ENCODE results near the gene DIPK1C.

The DIPK1C gene

DNA sequence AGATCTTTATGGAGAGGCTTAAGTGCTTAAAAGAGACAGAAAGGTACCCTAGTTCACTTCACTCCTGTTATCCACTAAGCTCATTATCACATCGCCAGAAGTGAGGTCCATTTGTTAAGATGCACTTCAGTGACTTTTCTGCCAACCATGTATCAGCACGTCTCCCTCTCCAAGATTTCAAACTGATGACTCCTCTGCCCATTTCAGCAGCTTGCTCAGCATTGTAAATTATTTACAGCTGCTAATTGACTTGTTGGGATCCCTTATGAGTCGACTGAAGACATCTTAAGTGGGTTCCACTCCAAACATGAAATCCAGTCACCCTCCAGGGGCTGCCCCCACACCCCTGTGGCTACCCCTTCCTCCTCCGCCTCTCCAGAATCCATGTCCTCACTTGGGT, 37.3 kb downstream of the DIPK1C start:
- no peak for DNase-seq (ENCODE audit: low spot score)

DNA sequence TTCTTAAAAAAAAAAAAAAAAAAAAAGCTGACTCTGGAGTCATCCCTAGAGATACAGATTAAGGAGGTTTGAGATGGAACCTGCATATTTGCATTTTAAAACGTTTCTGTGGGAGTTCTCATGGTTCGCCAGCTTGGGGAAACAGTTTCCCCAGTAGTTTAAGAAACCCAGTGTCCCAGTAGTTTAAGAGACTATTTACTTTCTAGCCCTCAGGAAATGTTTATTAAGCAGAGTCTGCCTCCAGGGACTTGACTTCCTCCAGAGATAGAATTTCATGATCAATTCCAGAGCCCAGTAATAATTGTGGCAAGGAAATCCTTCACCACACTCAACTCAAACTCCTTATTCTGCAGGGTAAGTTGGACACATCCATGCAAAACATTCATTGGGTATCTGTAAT, 39.1 kb downstream of the DIPK1C start:
- no peak for DNase-seq (ENCODE audit: low spot score)

DNA sequence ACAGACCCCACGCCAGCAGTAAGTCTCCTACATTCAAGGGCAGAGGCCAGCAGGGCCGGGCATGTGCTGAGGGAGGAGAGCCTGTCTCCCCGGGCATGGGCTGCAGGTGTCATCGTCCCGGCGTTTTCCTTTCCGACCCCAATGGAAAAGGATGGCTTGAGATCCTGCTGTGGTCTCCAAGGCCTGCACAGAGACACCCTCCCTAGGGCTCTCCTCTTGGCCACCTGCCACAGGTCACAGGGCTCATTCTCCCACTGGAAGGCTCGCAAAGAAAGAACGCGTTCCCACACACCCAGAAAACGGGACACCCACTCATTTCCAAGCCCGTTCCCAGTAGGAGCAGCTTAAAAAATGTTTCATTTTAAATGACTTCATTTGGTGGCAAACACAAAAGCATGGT, 41.0 kb downstream of the DIPK1C start:
- no peak for DNase-seq (ENCODE audit: low spot score)

DNA sequence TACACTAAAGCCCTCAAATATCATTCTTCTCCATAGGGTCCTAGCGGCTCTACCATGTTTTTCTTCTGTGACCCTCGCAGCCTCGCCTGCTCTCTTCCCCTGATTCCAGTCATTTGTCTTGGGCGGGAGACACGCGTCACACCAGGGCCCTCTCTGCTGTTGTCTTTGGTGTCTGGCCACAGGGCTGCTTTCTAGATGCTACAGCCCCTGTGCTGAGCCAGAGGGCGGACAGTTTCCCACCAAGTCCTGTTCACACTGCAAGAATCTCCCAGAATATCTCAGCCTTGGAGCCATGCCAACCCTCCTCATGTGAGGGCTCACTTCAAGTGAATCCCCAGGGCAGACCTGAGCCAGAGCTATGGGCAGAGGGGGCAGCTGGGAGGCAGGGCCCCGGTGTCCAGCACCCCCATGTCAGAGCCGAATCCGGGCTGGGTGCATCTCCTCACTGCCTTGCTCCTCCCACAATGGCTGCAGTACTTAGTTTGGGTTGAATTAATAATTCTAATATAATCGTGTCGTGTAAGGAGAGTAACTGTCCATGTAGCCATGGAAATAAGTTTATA, 42.1 kb downstream of the DIPK1C start:
- no peak for DNase-seq (ENCODE audit: low spot score)

DNA sequence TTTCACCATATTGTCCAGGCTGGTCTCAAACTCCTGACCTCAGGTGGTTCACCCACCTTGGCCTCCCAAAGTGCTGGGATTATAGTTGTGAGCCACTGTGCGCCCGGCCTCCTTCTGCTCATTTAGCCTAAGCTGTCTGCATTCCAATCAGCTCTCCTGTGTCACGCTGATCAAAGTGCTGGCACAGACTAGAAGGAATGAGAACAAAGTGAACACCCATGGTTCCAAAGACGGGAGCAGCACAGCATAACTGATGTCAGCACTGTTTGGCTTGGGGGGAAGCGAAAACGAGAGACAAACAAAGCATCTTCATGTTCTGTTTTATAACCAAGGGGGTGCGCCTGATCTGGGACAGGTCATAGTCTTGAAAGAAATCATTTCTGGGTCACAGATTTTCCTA, 43.3 kb downstream of the DIPK1C start:
- no peak for DNase-seq (ENCODE audit: low spot score)

DNA sequence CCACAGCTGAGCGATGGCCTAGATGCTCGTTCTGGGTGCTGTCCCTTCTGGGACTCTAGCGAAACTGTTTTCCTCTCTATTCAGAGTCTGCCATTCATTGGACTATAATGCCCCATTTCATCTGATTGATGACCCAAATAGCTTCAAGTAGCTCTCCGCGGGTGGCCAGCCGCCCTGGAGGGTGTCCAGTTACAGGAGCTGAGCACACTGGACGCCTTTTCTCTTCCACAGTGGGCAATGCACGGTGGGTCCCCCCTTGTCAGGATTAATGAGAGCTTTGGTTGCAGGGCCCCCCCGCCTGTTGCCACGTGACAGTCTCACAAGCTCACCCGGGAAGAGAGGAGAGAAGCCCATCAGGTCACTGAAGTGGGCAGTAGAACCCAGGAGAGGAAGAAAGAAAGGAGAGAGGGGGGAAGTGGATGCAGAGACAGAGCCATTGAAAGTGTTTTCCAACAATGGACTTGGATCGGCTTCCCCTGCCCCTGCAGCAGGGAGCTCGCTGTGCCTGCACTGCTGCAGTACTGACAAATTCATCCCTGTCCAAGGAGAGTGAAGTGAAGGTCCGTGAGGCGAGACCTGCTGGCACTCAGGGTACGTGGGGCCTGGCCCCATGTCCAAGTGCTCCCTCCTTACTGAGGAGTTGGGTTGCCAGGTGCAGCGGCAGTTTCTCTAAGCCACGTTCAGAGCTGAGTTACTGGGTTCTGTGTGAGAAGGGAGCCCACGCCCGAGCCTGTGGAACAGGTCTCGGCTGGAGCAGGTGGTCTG, 44.8 kb downstream of the DIPK1C start:
- DNase-seq (ENCODE audit: low spot score) = no peak

DNA sequence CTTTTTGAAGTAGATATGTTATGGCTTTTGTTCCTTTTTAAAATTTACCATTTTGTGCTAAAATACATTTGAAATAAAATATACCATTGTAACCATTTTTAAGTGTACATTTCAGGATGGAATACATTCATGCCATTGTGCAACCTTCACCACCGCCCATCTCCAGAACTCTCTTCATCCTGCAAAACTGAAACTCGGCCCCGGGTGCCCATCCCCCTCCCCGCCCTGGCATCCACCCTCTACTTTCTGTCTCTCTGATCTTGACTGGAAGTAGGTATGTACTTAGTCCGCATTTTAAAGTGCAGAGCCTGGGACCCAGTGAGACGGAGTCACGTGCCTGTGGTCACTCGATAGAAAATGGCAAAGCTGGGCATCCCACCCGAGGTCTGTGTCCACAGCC, 45.6 kb downstream of the DIPK1C start:
- DNase-seq (ENCODE audit: low spot score) = no peak

DNA sequence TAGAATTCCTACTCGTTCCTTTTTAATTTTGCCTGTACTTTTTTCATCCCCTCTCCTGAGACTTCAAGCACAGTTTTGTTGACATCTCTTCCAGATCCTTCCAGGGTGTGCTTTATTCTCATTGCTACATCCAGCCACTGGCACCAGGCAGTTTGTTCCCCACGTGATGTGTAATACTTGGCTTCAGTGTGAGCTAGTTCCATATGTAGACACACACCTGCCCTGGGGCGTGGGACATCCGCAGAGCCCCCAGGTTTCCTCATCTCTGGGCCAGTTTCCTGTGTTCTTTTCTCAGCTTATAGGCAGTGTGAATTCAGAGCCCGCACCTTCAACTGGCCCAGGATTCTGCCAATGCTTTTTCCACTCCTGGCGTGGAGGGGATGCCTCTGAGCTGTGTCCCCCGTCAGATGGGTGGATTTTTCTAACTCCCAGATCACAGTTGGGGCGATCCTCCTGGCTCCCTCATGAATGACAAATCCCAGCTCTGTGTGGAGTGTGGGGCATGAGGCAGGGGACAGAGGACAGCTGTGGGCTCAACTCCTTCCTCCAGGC, 46.6 kb downstream of the DIPK1C start:
- DNase-seq (ENCODE audit: low spot score) = no peak

DNA sequence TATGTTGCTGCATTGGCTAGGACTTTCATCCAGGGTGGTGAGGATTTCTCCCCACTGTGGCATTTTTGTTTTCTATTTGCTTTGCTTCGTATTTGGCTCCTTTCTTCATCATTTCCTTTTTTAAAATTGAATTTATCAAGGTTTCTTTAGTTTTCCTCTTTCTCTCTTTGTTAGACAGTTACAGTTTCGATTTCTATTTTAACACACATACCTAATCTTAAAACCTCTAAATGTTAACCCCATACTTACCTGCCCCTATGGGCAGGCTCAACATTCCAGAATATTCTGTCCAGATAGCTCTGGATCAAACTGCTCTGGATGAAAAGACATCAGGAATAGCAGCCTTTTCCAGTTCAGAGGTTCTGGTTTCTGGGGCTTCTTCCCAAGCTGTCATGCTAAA, 49.2 kb downstream of the DIPK1C start:
- no peak for DNase-seq (ENCODE audit: low spot score)

DNA sequence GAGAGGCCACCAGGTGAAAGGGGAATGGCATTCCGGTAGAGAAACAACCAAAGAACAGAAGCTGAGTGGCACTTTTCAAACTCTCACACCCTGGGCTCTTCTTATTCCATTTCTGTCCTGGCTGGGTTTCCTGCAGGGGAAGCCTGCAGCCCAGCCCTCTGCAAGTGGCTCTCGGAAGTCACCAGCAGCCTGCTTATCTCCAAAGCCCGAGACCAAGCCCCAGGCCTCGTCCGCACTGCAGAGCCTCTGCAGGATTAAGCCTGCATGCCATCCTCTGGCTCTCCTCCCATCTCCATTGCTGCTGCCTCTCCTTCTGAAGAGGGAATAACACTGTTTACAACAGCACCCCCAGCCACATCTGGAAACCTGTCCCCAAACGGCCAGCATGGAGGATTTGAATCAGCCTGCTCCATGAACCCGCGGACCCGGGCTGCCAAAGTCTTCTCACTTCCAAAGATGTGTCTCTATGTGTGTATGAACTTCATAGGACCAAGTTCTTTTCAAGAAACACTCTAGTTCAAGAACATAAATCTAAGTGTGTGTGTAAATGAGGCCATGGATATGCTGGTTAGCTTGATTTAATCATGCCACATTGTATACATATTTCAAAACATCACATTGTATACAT, 54.2 kb downstream of the DIPK1C start:
- no peak for DNase-seq (ENCODE audit: low spot score)

DNA sequence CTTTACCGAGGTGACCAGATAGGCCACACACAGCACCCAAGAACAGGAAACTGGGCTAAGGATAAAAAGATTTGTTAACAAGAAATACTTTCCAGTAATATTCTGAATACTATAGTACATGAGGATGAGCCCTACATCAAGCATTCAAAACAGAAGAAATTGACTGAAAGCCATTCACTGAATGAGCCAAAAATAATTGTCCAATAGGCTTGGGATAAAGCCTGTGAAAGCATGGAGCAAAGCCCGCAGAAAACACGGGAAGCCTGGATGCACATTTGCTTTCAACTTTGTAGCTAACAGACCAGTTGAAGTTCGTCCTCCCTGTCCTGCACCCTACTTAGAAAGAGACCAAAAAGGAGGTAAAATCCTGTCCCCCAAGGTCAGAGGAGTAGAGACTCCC, 56.3 kb downstream of the DIPK1C start:
- no peak for DNase-seq (ENCODE audit: low spot score)

DNA sequence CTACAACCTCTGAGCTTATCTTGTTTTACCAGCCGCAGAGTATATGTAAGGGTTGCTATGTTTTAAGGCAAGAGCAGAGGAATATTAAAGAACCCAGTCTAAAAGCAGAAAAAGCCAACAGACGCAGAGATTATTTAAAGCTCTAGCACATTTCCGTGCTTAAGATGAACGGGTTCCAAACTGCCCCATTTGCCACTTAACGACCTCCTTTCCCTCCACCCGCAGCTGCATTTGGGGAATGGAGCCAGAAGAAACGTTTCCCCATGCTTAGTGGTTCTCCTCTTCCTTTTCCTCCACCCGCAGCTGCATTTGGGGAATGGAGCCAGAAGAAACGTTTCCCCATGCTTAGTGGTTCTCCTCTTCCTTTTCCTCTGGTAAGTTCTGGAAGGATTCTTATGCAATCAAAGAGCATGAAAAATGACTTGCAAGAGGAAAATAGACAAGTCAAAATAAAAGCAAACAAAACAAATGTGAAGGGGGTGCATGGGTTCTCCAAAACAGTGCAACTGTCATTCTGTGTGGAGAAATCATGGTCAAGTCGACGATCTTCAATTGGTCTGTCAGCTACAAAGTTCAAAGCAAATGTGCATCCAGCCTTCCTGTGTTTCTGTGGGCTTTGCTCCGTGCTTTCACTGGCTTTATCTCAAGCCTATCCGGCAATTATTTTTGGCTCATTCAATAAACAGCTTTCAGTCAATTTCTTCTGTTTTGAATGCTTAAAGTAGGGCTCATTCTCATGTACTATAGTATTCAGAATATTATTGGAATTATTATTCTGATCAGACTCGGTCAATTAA, 57.8 kb downstream of the DIPK1C start:
- DNase-seq (ENCODE audit: low spot score) = no peak

DNA sequence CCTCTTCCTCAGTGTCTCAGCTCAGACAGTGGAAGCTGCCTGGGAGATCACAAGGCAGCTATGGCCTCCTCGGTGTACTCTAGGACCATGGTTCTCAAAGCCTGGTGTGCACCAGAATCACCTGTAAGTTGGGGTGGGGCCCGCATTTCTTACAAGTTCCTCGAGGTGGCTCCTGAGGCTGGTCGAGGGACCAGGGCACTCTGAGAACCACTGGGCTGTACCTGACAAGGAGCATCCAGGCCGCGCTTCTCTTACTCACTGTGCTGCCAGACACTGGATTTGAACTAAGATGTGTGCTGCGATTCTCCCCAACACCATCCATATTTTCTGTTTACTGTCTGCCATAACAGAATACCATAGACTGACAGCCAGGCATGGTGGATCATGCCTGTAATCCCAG, 59.5 kb downstream of the DIPK1C start:
- DNase-seq (ENCODE audit: low spot score) = no peak

DNA sequence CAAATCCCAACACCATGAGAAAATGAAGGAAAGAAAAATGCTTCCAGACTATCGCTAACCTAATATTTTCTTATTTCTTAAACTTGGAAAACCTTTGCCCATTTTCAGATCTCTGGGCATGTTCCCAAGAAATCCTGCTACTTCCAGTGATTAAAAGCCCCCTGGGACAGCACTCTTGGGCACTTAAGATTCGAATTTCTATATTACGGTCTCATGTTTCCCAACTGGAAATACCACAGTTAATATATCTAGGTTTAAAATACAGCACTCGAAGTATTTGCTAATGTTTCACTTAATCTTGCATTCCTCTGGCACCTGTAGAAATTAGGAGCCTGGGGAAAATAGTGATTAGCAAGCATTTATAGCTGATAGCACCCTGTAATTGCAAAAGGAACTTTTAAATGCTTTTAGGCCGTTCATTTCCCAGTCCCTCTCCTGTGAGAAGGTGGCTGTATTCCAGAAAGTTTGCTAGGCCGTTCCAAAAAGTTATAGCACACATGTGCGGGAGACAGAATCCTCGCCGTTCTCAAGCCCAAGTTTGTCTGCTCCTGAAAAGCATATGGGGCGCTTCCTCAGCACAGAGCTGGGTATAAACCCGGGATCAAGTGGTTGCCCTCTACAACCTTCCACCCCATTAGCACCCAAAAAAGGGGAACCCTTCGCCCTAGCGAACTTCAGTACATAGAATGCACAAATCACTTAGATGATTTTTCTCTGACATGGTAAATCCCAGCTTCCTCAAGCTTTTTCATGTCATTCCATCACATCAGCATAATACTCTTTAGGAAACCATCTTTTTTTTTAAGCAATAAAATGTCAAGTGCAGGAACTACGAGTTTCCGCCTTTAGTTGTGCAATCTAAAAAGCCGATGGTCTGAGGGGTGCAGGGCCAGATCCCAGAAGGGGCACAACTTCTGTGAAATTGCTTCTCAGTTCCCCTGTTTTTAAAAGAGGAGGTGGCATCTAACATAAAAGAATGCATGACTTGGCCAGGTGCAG, 60.6 kb downstream of the DIPK1C start:
- DNase-seq (ENCODE audit: low spot score) = no peak

DNA sequence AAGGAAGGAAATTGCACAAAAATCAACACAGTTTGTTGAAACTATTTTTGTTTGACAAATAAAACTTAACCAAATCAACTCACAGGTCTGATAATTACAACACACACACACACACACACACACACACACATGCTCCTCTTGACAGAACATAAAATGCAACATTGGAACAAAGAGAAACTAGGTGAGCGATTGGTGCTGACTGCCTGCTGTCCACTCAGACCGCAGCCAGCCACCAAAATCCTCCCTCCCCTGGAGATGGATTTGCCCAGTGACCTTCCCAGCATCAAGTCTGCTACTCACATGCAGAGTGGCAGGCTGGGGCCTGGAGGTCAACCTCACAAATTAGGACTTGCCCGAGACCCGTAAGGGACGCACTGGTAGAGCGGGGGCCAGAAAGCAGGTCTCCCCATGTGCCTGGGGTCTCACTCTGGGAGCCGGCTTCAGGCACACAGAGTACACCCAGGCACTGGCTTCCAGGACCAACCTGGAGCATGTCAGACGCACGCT, 61.4 kb downstream of the DIPK1C start:
- no peak for DNase-seq (ENCODE audit: low spot score)

DNA sequence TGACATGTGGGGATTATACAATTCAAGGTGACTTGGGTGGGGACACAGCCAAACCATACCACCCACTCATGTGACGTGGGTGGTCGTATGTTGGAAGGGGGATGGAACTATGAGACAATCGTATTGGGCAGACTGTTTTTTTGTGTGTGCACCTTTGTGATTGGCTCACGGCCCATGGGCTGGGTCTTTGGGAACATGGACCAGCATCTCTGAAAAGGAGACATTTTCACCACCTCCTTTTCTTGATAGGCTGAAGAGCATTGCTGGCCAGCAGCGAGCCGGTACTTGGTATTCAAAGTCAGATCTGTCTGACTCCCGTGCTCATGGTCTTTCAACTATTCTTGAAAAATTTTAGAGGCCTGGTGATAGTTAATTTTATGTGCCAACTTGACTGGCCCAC, 62.1 kb downstream of the DIPK1C start:
- no peak for DNase-seq (ENCODE audit: low spot score)

DNA sequence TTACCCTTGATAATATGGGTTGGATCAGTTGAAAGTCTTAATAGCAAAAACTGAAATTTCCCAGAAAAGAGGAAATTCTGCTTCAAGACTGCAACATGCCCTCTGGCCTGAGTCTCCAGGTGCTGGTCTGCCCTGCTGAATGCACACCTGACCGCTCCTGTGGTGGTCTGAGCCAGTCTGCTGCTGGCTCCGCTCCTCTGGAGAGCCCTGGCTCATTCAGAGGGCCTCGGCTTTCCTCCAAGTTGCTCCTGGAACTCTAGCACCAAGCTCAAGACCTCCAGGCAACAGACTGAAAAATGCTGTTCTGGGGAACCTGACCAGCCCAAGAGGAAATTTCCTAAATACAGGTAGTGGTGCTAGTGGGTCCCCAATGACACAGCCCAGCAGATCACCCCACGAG, 64.8 kb downstream of the DIPK1C start:
- no peak for DNase-seq (ENCODE audit: low spot score)

DNA sequence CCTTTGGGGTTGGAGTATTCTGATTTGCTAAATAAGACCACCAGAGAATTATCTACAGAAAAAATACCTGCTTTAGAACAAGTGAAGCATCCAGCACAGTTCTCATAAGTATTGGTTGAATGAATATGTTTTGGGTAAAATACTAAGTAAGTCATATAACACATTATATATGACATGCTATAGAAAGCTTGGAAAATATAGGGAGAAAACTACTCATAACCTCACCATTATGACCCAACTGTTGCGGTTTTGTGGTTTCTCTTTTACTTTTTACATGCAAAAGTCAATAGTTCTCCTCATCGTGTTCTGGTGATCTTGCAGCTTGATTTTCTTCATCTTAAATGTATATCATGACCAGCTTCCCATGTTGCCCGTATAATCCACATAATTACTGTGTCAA, 66.2 kb downstream of the DIPK1C start:
- no peak for DNase-seq (ENCODE audit: low spot score)

DNA sequence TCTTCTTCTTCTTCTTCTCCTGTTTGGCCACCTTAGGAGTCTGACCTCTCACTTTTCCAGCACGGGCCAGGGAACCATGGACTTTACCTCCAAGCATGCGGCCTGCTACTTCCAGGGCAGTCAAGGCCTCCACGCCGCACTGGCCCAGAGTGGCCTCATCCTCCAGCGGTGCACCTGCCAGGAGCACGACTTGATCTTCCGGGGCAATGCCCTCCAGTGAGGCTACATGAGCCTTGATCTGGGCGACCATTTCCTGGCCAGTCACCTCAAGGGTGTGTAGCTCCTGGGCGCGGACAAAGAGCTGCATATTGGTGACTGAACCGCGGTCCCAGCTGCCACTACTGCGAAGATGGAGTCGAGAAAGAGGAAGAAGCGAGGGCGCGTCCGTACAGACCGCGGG, 67.1 kb downstream of the DIPK1C start:
- no peak for DNase-seq (ENCODE audit: low spot score)

DNA sequence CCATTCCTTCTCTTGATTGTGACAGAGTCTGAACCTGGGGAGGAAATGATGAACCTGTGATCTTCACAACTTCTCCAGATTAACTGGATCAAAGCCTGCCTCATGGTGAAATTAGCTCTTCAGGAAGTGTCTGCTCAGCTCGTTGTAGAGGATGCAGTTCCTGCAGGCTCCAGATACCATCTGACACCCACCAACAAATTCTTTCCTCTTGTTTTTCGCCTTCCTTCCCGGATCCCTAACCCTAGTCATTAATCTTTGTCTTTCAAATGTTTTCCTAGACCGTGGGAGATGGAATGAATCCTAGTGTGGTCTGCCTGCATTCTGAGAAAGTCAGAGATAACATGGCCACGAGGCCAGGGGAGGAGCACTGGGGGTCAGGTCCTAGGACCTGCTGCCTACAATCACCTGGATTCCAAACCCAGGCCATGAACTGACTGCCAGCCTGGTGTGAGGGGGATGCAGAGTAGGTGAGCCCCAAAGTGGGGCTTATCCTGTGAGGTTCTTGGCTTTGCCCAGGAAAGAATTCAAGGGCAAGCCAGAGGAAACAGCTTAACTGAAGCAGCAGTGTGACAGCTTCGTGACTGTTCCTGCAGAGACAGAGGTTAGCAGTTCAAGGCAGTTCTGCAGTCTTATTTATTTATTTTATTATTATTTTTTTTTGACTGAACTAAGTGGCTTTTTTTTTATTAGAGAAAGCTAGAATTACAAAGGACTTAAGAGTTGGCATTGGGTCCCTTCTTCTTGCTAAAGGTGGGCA, 67.8 kb downstream of the DIPK1C start:
- no peak for DNase-seq (ENCODE audit: low spot score)
